ENCODE measurements around the gene TBC1D17. TPM values are rescaled to one million over a fixed set of nuclear protein-coding genes. Genes with fewer than 3 reads are reported as not detected.

TBC1D17 gene
- total and polyA plus RNA-seq, 2 of the 13 experiments (the other 11 are each of a cell fraction or from before 2014, with no cell fraction given): 9.7 to 16.9 TPM

GRCh38 chr19:49877020-49877878 is at the start of gene TBC1D17, which contains the start of gene AKT1S1 (continued):
- no peak for TF ChIP-seq SOX6 (IDR thresholded peaks at IDR 0.05)
- TF ChIP-seq SOX6 (CRISPR knock-in tag; IDR thresholded peaks at IDR 0.05): no peak
- no peak for TF ChIP-seq ZFAT (CRISPR knock-in tag; conservative IDR thresholded peaks at IDR 0.05)
- TF ChIP-seq ZBED4 (CRISPR knock-in tag; IDR thresholded peaks at IDR 0.05; ENCODE audit: borderline replicate concordance): peak; percentile 51; the same call in 1 of the 2 replicates
- no peak for TF ChIP-seq ZNF770 (CRISPR knock-in tag; IDR thresholded peaks at IDR 0.05)
- no peak for TF ChIP-seq SKI (IDR thresholded peaks at IDR 0.05; ENCODE audit: partially characterized antibody)
- TF ChIP-seq RORA (CRISPR knock-in tag; IDR thresholded peaks at IDR 0.05): no peak
- no peak for TF ChIP-seq ZNF274 (CRISPR knock-in tag; IDR thresholded peaks at IDR 0.05)
- TF ChIP-seq BHLHE40 (IDR thresholded peaks at IDR 0.05; ENCODE audit: low read length): peak; percentile 98
- no peak for TF ChIP-seq MAFG (CRISPR knock-in tag; IDR thresholded peaks at IDR 0.05)
- TF ChIP-seq ZNF282 (IDR thresholded peaks at IDR 0.05; ENCODE audit: partially characterized antibody): no peak
- no peak; the same call in 1 of the 2 replicates for TF ChIP-seq KDM5B (CRISPR knock-in tag; IDR thresholded peaks at IDR 0.05; ENCODE audit: borderline replicate concordance)
- TF ChIP-seq ESRRA (CRISPR knock-in tag; IDR thresholded peaks at IDR 0.05; ENCODE audit: low read depth): no peak
- TF ChIP-seq RFX1 (IDR thresholded peaks at IDR 0.05): no peak
- TF ChIP-seq ZNF431 (CRISPR knock-in tag; IDR thresholded peaks at IDR 0.05; ENCODE audit: borderline replicate concordance, low read depth): no peak
- TF ChIP-seq SMAD9 (CRISPR knock-in tag; IDR thresholded peaks at IDR 0.05): no peak
- TF ChIP-seq ZZZ3 (CRISPR knock-in tag; IDR thresholded peaks at IDR 0.05; ENCODE audit: borderline replicate concordance): no peak
- no peak for TF ChIP-seq ZSCAN9 (CRISPR knock-in tag; IDR thresholded peaks at IDR 0.05; ENCODE audit: borderline replicate concordance)
- no peak for TF ChIP-seq ZNF34 (CRISPR knock-in tag; IDR thresholded peaks at IDR 0.05; ENCODE audit: borderline replicate concordance)
- TF ChIP-seq HNF1B (CRISPR knock-in tag; IDR thresholded peaks at IDR 0.05): peak; percentile 55
- peak; percentile 10; the same call in 1 of the 2 replicates for TF ChIP-seq ZNF563 (CRISPR knock-in tag; IDR thresholded peaks at IDR 0.05)
- no peak for TF ChIP-seq ZKSCAN1 (IDR thresholded peaks at IDR 0.05; ENCODE audit: low read length)
- TF ChIP-seq ZNF510 (CRISPR knock-in tag; IDR thresholded peaks at IDR 0.05; ENCODE audit: low read depth): no peak
- TF ChIP-seq ZNF326 (CRISPR knock-in tag; IDR thresholded peaks at IDR 0.05; ENCODE audit: borderline replicate concordance): no peak
